ENCODE measurements around the gene JMJD8.

- TF ChIP-seq POLR2A (IDR thresholded peaks at IDR 0.05) (no peak), CTCF (IDR thresholded peaks at IDR 0.05 in 4 of 5, conservative IDR thresholded peaks at IDR 0.05 in 1 of 5) (no peak)
Measured at GRCh38 chr16:651844-652243, 32.3 kb downstream of the JMJD8 start.
